ENCODE results near the gene COL28A1.

GRCh38 chr7:7565018-7565680, 29.5 kb upstream of the COL28A1 start:
- TF ChIP-seq, protein P1, sequence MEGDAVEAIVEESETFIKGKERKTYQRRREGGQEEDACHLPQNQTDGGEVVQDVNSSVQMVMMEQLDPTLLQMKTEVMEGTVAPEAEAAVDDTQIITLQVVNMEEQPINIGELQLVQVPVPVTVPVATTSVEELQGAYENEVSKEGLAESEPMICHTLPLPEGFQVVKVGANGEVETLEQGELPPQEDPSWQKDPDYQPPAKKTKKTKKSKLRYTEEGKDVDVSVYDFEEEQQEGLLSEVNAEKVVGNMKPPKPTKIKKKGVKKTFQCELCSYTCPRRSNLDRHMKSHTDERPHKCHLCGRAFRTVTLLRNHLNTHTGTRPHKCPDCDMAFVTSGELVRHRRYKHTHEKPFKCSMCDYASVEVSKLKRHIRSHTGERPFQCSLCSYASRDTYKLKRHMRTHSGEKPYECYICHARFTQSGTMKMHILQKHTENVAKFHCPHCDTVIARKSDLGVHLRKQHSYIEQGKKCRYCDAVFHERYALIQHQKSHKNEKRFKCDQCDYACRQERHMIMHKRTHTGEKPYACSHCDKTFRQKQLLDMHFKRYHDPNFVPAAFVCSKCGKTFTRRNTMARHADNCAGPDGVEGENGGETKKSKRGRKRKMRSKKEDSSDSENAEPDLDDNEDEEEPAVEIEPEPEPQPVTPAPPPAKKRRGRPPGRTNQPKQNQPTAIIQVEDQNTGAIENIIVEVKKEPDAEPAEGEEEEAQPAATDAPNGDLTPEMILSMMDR (IDR thresholded peaks at IDR 0.05; ENCODE audit: low read depth, low read length, poor library complexity, severe bottlenecking) = no peak
- TF ChIP-seq EZH2phosphoT487 (IDR thresholded peaks at IDR 0.05; ENCODE audit: borderline replicate concordance, low read length) = no peak

All from DOHH2 (cell line).